Esophagus muscularis mucosa (tissue), 4 donors: Measurements from ENCODE around the gene MYO16. TPM values are rescaled to one million over a fixed set of nuclear protein-coding genes. Genes with fewer than 3 reads are reported as not detected.
"Not testable (repeated sequence)": the region's sequence is repeated elsewhere in the genome, so short reads cannot be mapped to it uniquely, and the experiment has no call there.

Experiments used
- DNase-seq: peaks from one replicate; pipeline ENCODE4 v3.0.0-alpha.2; 2017; ENCODE audit errors: extremely low spot score
- H3K27ac ChIP-seq, 4 donors: fragments of 200-600 bp; sonication (generic); replicated peaks in 1 of 4; 1 replicate in 3 of 4; 2 replicates in 1 of 4; pipeline ENCODE4 v1.5.1; 2016 to 2019; ENCODE audit warnings: mild to moderate bottlenecking in 1 of 4
- H3K27me3 ChIP-seq, 4 donors: fragments of 200-600 bp; sonication (generic); one replicate each; pipeline versions ENCODE4 v1.5.1 to v1.6.0; 2016 to 2019
- H3K36me3 ChIP-seq, 4 donors: fragments of 200-600 bp; sonication (generic); one replicate each; pipeline ENCODE4 v1.5.1; 2016 to 2019
- H3K4me1 ChIP-seq, 4 donors: fragments of 200-600 bp; sonication (generic); one replicate each; pipeline ENCODE4 v1.5.1; 2016 to 2019
- H3K4me3 ChIP-seq, 4 donors: fragments of 200-600 bp; sonication (generic); 1 replicate in 2 of 4; 2 replicates in 2 of 4; pipeline ENCODE4 v1.5.1; 2016 to 2019; ENCODE audit warnings: mild to moderate bottlenecking in 4 of 4, moderate library complexity in 1 of 4
- H3K9me3 ChIP-seq, 4 donors: fragments of 200-600 bp; sonication (generic); 1 replicate in 3 of 4; 2 replicates in 1 of 4; pipeline ENCODE4 v1.5.1; 2016 to 2019
- CTCF ChIP-seq, 3 experiments: fragments of 200-600 bp in 2 of 3; fragments of 450-650 bp in 1 of 3; sonication (generic) in 2 of 3; IDR thresholded peaks; one replicate each; pipeline ENCODE4 v1.5.1; 2017 to 2019; ENCODE audit warnings: antibody characterized with exemption in 3 of 3, mild to moderate bottlenecking in 2 of 3, moderate library complexity in 1 of 3
- EP300 ChIP-seq: sonication (generic); formaldehyde crosslinking; IDR thresholded peaks from one replicate; pipeline ENCODE4 v1.6.1; 2017; ENCODE audit warnings: antibody characterized with exemption
- POLR2A ChIP-seq: fragments of 450-650 bp; IDR thresholded peaks from one replicate; pipeline ENCODE4 v1.6.1; 2017; ENCODE audit warnings: antibody characterized with exemption, moderate library complexity, mild to moderate bottlenecking, low read depth
- POLR2AphosphoS5 ChIP-seq, 2 donors: sonication (generic); formaldehyde crosslinking; IDR thresholded peaks; one replicate each; pipeline ENCODE4 v1.6.1; 2017; ENCODE audit warnings: antibody characterized with exemption in 2 of 2
- WGBS: methylation state at CpG from one replicate; pipeline ENCODE4 v1.1.5; 2018; 5-methylcytosine and 5-hydroxymethylcytosine counted together
- intact Hi-C: fragments of 100-400 bp; cut with DNase I; formaldehyde crosslinking; loops from one replicate; pipeline ENCODE4 v1.15.1; 2023
- total RNA-seq, 4 donors: library from RNA; depleted of rRNA; stranded (reverse); fragments of >200 nt; gene quantifications; one replicate each; pipeline versions ENCODE4 v1.1.0 to v1.2.1, GENCODE V29; 2016

The MYO16 gene
- total RNA-seq, 4 donors from 2014 or later: 1.2 to 3.7 (median 1.8) TPM

- H3K36me3 ChIP-seq: no peaks in the 10 kb centered on the region
- peak overlapping the region in 1 of 4 donors; percentile 55 for H3K27ac ChIP-seq
- TF ChIP-seq POLR2AphosphoS5 (IDR thresholded peaks at IDR 0.05): no peak
- TF ChIP-seq POLR2A: no peak
- TF ChIP-seq EP300: no peak
- no peak for TF ChIP-seq CTCF (IDR thresholded peaks at IDR 0.05)
- intact Hi-C loops: no loop called here
- H3K27me3 ChIP-seq: no peaks in the 10 kb centered on the region
- peaks cover 0 to 3% (median 0%) of the 10 kb centered on the region in 4 donors for H3K9me3 ChIP-seq
- DNase-seq: no peak
- H3K4me1 ChIP-seq: peaks cover 0 to 4% (median 0%) of the 10 kb centered on the region in 4 donors
- 67% methylated on average over 2 of the region's 2 CpGs for WGBS
- no peak overlapping the region for H3K4me3 ChIP-seq
Observed at GRCh38 chr13:109215377-109215776, 586.0 kb downstream of the MYO16 start.

- H3K4me1 ChIP-seq, H3K9me3 ChIP-seq, H3K27ac ChIP-seq, DNase-seq, H3K36me3 ChIP-seq, H3K27me3 ChIP-seq, intact Hi-C loops, H3K4me3 ChIP-seq: not testable (repeated sequence)
- 88% methylated on average over 2 of the region's 2 CpGs for WGBS
Observed at GRCh38 chr13:109217510-109217909, 588.1 kb downstream of the MYO16 start.

GRCh38 chr13:109220631-109221030 is 591.2 kb downstream of the MYO16 start:
- WGBS: 76% methylated on average over 3 of the region's 3 CpGs

GRCh38 chr13:109224033-109224432 is 594.6 kb downstream of the MYO16 start:
- Histone ChIP-seq H3K27ac (no peak overlapping the region), H3K9me3 (peaks cover 0 to 16% (median 6%) of the 10 kb centered on the region in 4 donors), H3K36me3 (no peaks in the 10 kb centered on the region), H3K27me3 (no peaks in the 10 kb centered on the region), H3K4me1 (no peaks in the 10 kb centered on the region), H3K4me3 (no peak overlapping the region)
- DNase-seq: no peak
- intact Hi-C loops: no loop called here
- no peak for TF ChIP-seq POLR2A
- no peak for TF ChIP-seq CTCF (IDR thresholded peaks at IDR 0.05)
- no peak for TF ChIP-seq EP300
- TF ChIP-seq POLR2AphosphoS5 (IDR thresholded peaks at IDR 0.05): no peak
- 67% methylated on average over 4 of the region's 4 CpGs for WGBS

More at GRCh38 chr13:109220631-109221030, 591.2 kb downstream of the MYO16 start:
- no peaks in the 10 kb centered on the region for H3K36me3 ChIP-seq
- H3K4me3 ChIP-seq: no peak overlapping the region
- H3K4me1 ChIP-seq: no peaks in the 10 kb centered on the region
- intact Hi-C loops: no loop called here
- DNase-seq: no peak
- H3K27me3 ChIP-seq: no peaks in the 10 kb centered on the region
- no peak for TF ChIP-seq POLR2AphosphoS5 (IDR thresholded peaks at IDR 0.05)
- peaks cover 0 to 13% (median 6%) of the 10 kb centered on the region in 4 donors for H3K9me3 ChIP-seq
- H3K27ac ChIP-seq: no peak overlapping the region

GRCh38 chr13:109226631-109227030 is 597.2 kb downstream of the MYO16 start:
- DNase-seq: no peak
- TF ChIP-seq POLR2AphosphoS5 (IDR thresholded peaks at IDR 0.05) (no peak), POLR2A (no peak), EP300 (no peak), CTCF (IDR thresholded peaks at IDR 0.05) (no peak)
- 88% methylated on average over 1 of the region's 1 CpG for WGBS
- intact Hi-C loops: no loop called here
- H3K27me3 ChIP-seq: no peaks in the 10 kb centered on the region
- H3K36me3 ChIP-seq: no peaks in the 10 kb centered on the region
- H3K4me1 ChIP-seq: no peaks in the 10 kb centered on the region
- H3K27ac ChIP-seq: no peak overlapping the region
- peaks cover 0 to 20% (median 6%) of the 10 kb centered on the region in 4 donors for H3K9me3 ChIP-seq
- H3K4me3 ChIP-seq: no peak overlapping the region

- Histone ChIP-seq H3K27ac (no peak overlapping the region), H3K27me3 (no peaks in the 10 kb centered on the region), H3K4me3 (no peak overlapping the region), H3K36me3 (no peaks in the 10 kb centered on the region), H3K9me3 (peaks cover 0 to 20% (median 6%) of the 10 kb centered on the region in 4 donors), H3K4me1 (no peaks in the 10 kb centered on the region)
- no peak for TF ChIP-seq CTCF (IDR thresholded peaks at IDR 0.05)
- TF ChIP-seq POLR2AphosphoS5 (IDR thresholded peaks at IDR 0.05): no peak
- no peak for TF ChIP-seq EP300
- TF ChIP-seq POLR2A: no peak
- 71% methylated on average over 5 of the region's 5 CpGs for WGBS
- intact Hi-C loops: no loop called here
- no peak for DNase-seq
Observed at GRCh38 chr13:109227344-109227940, 598.0 kb downstream of the MYO16 start.
